Loucy (cell line): ENCODE results near the gene UBR4.

ENCODE experiments used
- H2AFZ ChIP-seq: fragments of 200-600 bp; sonication (generic); 2 replicates; pipeline ENCODE4 v1.6.0; 2016; ENCODE audit warnings: antibody characterized with exemption, mild to moderate bottlenecking, low read length, moderate library complexity
- H3F3A ChIP-seq: fragments of 200-600 bp; 2 replicates; pipeline ENCODE4 v1.6.0; 2016; ENCODE audit warnings: antibody characterized with exemption, low read depth, mild to moderate bottlenecking
- H3K27me3 ChIP-seq: fragments of 200-600 bp; sonication (generic); 2 replicates; pipeline ENCODE4 v1.6.1; 2014; ENCODE audit warnings: low read length, mild to moderate bottlenecking; ENCODE audit not compliant: insufficient read depth, poor library complexity, severe bottlenecking
- H3K36me3 ChIP-seq: fragments of 200-600 bp; sonication (generic); 2 replicates; pipeline ENCODE4 v1.6.1; 2016; ENCODE audit warnings: low read length; ENCODE audit not compliant: insufficient read depth
- H3K4me1 ChIP-seq: fragments of 200-600 bp; sonication (generic); 2 replicates; pipeline ENCODE4 v1.5.1; 2014; ENCODE audit warnings: low read length, mild to moderate bottlenecking; ENCODE audit not compliant: insufficient read depth, poor library complexity, severe bottlenecking
- H3K4me2 ChIP-seq: fragments of 200-600 bp; sonication (generic); 2 replicates; pipeline ENCODE4 v1.6.0; 2014; ENCODE audit warnings: antibody characterized with exemption, low read length, low read depth, mild to moderate bottlenecking; ENCODE audit not compliant: poor library complexity, severe bottlenecking
- H3K4me3 ChIP-seq: fragments of 200-600 bp; sonication (generic); 2 replicates; pipeline ENCODE4 v1.5.1; 2014; ENCODE audit warnings: low read length, mild to moderate bottlenecking, mixed read lengths; ENCODE audit not compliant: poor library complexity, severe bottlenecking
- H3K79me2 ChIP-seq: fragments of 200-600 bp; sonication (generic); 2 replicates; pipeline ENCODE4 v1.6.1; 2014; ENCODE audit warnings: low read length; ENCODE audit not compliant: insufficient read depth
- H3K9ac ChIP-seq: fragments of 200-600 bp; sonication (generic); 2 replicates; pipeline ENCODE4 v1.6.0; 2014; ENCODE audit warnings: mild to moderate bottlenecking, low read depth, low read length, moderate library complexity; ENCODE audit not compliant: poor library complexity, severe bottlenecking
- H3K9me2 ChIP-seq: fragments of 200-600 bp; sonication (generic); replicated peaks from 2 replicates; pipeline ENCODE4 v1.6.1; 2016; ENCODE audit warnings: low read depth, low read length, mixed read lengths
- H3K9me3 ChIP-seq: fragments of 200-600 bp; sonication (generic); 2 replicates; pipeline ENCODE4 v1.6.1; 2014; ENCODE audit warnings: mild to moderate bottlenecking, antibody characterized with exemption, low read length, low read depth; ENCODE audit not compliant: insufficient read depth
- H4K20me1 ChIP-seq: fragments of 200-600 bp; sonication (generic); 2 replicates; pipeline ENCODE4 v1.6.0; 2014; ENCODE audit warnings: antibody characterized with exemption, low read length, mild to moderate bottlenecking; ENCODE audit not compliant: insufficient read depth, poor library complexity, severe bottlenecking
- CTCF ChIP-seq: fragments of 200-600 bp; sonication (generic); conservative IDR thresholded peaks from 2 replicates; pipeline ENCODE4 v1.5.1; 2014; ENCODE audit warnings: mild to moderate bottlenecking, antibody characterized with exemption, low read length
- EZH2phosphoT487 ChIP-seq: fragments of 200-600 bp; IDR thresholded peaks from 2 replicates; pipeline ENCODE4 v1.6.1; 2018; ENCODE audit warnings: antibody characterized with exemption, mild to moderate bottlenecking, moderate library complexity, borderline replicate concordance

Gene UBR4

GRCh38 chr1:19199329-19199968 is 10.6 kb downstream of the UBR4 start:
- Histone ChIP-seq H3K27me3 (no peaks in the 10 kb centered on the region), H4K20me1 (peaks cover 43% of the 10 kb centered on the region), H3F3A (no peaks in the 10 kb centered on the region; the same call in 1 of the 2 replicates), H3K4me3 (no peak overlapping the region), H3K4me1 (peaks cover 12% of the 10 kb centered on the region), H3K9me2 (no peaks in the 10 kb centered on the region), H3K9me3 (no peaks in the 10 kb centered on the region), H2AFZ (no peak overlapping the region), H3K9ac (no peak overlapping the region), H3K4me2 (no peak overlapping the region), H3K79me2 (peaks cover 49% of the 10 kb centered on the region), H3K36me3 (peaks cover 66% of the 10 kb centered on the region)
- TF ChIP-seq CTCF (no peak), EZH2phosphoT487 (no peak)

- peaks cover 70% of the 10 kb centered on the region for H3K36me3 ChIP-seq
- no peaks in the 10 kb centered on the region for H3K9me2 ChIP-seq
- H3K27me3 ChIP-seq = no peaks in the 10 kb centered on the region
- H3K4me2 ChIP-seq = no peak overlapping the region
- H3K4me1 ChIP-seq = peaks cover 11% of the 10 kb centered on the region
- H3K9ac ChIP-seq = no peak overlapping the region
- no peak overlapping the region for H3K4me3 ChIP-seq
- no peak overlapping the region for H2AFZ ChIP-seq
- TF ChIP-seq CTCF (no peak), EZH2phosphoT487 (no peak)
- peaks cover 43% of the 10 kb centered on the region for H3K79me2 ChIP-seq
- peaks cover 38% of the 10 kb centered on the region for H4K20me1 ChIP-seq
- no peaks in the 10 kb centered on the region for H3K9me3 ChIP-seq
- H3F3A ChIP-seq = no peaks in the 10 kb centered on the region; the same call in 1 of the 2 replicates
Observed at GRCh38 chr1:19198820-19199219, 11.2 kb downstream of the UBR4 start.

GRCh38 chr1:19197845-19198244 is 12.2 kb downstream of the UBR4 start:
- Histone ChIP-seq H4K20me1 (peaks cover 33% of the 10 kb centered on the region), H2AFZ (no peak overlapping the region), H3K9ac (no peak overlapping the region), H3K9me3 (no peaks in the 10 kb centered on the region), H3K4me3 (no peak overlapping the region), H3K79me2 (peaks cover 33% of the 10 kb centered on the region), H3K4me1 (peaks cover 8% of the 10 kb centered on the region), H3K27me3 (no peaks in the 10 kb centered on the region), H3K36me3 (peaks cover 79% of the 10 kb centered on the region), H3K9me2 (no peaks in the 10 kb centered on the region), H3F3A (no peaks in the 10 kb centered on the region; the same call in 1 of the 2 replicates), H3K4me2 (no peak overlapping the region)
- TF ChIP-seq CTCF (no peak), EZH2phosphoT487 (no peak)
